B cell (primary cell): ENCODE measurements around the gene ZFYVE19. TPM values are rescaled to one million over a fixed set of nuclear protein-coding genes. Genes with fewer than 3 reads are reported as not detected.

Source experiments
- ATAC-seq: fragments of 200-7000 bp; cut with Tn5 transposase; one replicate; pipeline ENCODE4 v1.10.0; 2021; ENCODE audit warnings: low read depth, mild to moderate bottlenecking, moderate number of reproducible peaks, moderate library complexity
- CTCF ChIA-PET: fragments of 350-600 bp; sonication (Branson Sonifier 250); formaldehyde crosslinking; loops from one replicate; lab custom pipeline; 2021; ENCODE audit warnings: antibody characterized with exemption, inconsistent platforms; lab: Charles Lee
- POLR2A ChIA-PET: fragments of 350-600 bp; sonication (Branson Sonifier 250); formaldehyde crosslinking; loops from one replicate; lab custom pipeline; 2021; ENCODE audit warnings: antibody characterized with exemption; lab: Charles Lee
- DNase-seq: peaks from one replicate; pipeline ENCODE4 v3.0.0; 2013
- H2AFZ ChIP-seq: 2 replicates; pipeline ENCODE4 v1.6.1; 2012; ENCODE audit warnings: mild to moderate bottlenecking, low read depth, low read length; ENCODE audit not compliant: insufficient read depth, poor library complexity, severe bottlenecking
- H3K27ac ChIP-seq, 2 donors: 1 replicate in 1 of 2; 2 replicates in 1 of 2; pipeline ENCODE4 v1.5.1; 2012 to 2013; ENCODE audit warnings: low read length in 2 of 2, mild to moderate bottlenecking in 2 of 2, moderate library complexity in 1 of 2
- H3K27me3 ChIP-seq, 4 experiments: fragments of 200-600 bp in 1 of 4; sonication (generic) in 1 of 4; replicated peaks in 1 of 4; 1 replicate in 2 of 4; 2 replicates in 2 of 4; pipeline versions ENCODE4 v1.6.1 to v1.7.0; 2013 to 2016; ENCODE audit warnings: low read length in 3 of 4, mild to moderate bottlenecking in 2 of 4, mixed read lengths in 1 of 4, moderate library complexity in 1 of 4; ENCODE audit not compliant: insufficient read depth in 4 of 4, control insufficient read depth in 3 of 4; ENCODE audit errors: control extremely low read depth in 1 of 4
- H3K36me3 ChIP-seq, 2 experiments: replicated peaks in 1 of 2; 1 replicate in 1 of 2; 2 replicates in 1 of 2; pipeline versions ENCODE4 v1.6.1 to v1.7.1; 2013; ENCODE audit warnings: low read length in 1 of 2; ENCODE audit not compliant: insufficient read depth in 2 of 2, control insufficient read depth in 1 of 2; ENCODE audit errors: control extremely low read depth in 1 of 2, extremely low read depth in 1 of 2
- H3K4me1 ChIP-seq, 2 donors: fragments of 200-600 bp in 1 of 2; sonication (generic) in 1 of 2; 1 replicate in 1 of 2; 2 replicates in 1 of 2; pipeline versions ENCODE4 v1.5.1 to v1.6.1; 2013 to 2017; ENCODE audit warnings: low read length in 2 of 2; ENCODE audit not compliant: control insufficient read depth in 2 of 2, insufficient read depth in 2 of 2
- H3K4me2 ChIP-seq: replicated peaks from 2 replicates; pipeline ENCODE3; 2012; ENCODE audit warnings: mild to moderate bottlenecking, low read depth, low read length; ENCODE audit not compliant: poor library complexity, severe bottlenecking
- H3K4me3 ChIP-seq, 5 experiments: fragments of 200-600 bp in 1 of 5; sonication (generic) in 1 of 5; 1 replicate in 3 of 5; 2 replicates in 2 of 5; pipeline versions ENCODE4 v1.5.1 to v1.7.0; 2011 to 2016; ENCODE audit warnings: low read length in 4 of 5, mild to moderate bottlenecking in 4 of 5, low read depth in 2 of 5, control low read depth in 1 of 5, moderate library complexity in 1 of 5; ENCODE audit not compliant: insufficient read depth in 1 of 5; ENCODE audit errors: control extremely low read depth in 1 of 5, extremely low read depth in 1 of 5
- H3K79me2 ChIP-seq: fragments of 200-600 bp; sonication (generic); one replicate; pipeline ENCODE4 v1.6.0; 2016; ENCODE audit warnings: low read length; ENCODE audit not compliant: control insufficient read depth, insufficient read depth
- H3K9ac ChIP-seq: fragments of 200-600 bp; sonication (generic); 2 replicates; pipeline ENCODE4 v1.6.1; 2017; ENCODE audit warnings: mild to moderate bottlenecking, low read length, moderate library complexity
- H3K9me3 ChIP-seq, 3 donors: one replicate each; pipeline versions ENCODE4 v1.6.1 to v1.7.1; 2013; ENCODE audit warnings: low read length in 2 of 3; ENCODE audit not compliant: control insufficient read depth in 2 of 3, insufficient read depth in 1 of 3; ENCODE audit errors: control extremely low read depth in 1 of 3
- H4K20me1 ChIP-seq: 2 replicates; pipeline ENCODE4 v1.6.0; 2012; ENCODE audit warnings: mild to moderate bottlenecking, low read length; ENCODE audit not compliant: insufficient read depth, control insufficient read depth, poor library complexity, severe bottlenecking
- H3K27ac Mint-ChIP-seq: one replicate; pipeline ENCODE4 v1.8.0; 2021; ENCODE audit warnings: mixed read lengths
- H3K27me3 Mint-ChIP-seq: one replicate; pipeline ENCODE4 v1.8.0; 2021; ENCODE audit warnings: mixed read lengths
- H3K4me1 Mint-ChIP-seq: one replicate; pipeline ENCODE4 v1.8.0; 2021; ENCODE audit warnings: mixed read lengths
- H3K4me3 Mint-ChIP-seq: one replicate; pipeline ENCODE4 v1.8.0; 2021; ENCODE audit warnings: mixed read lengths
- H3K9me3 Mint-ChIP-seq: one replicate; pipeline ENCODE4 v1.8.0; 2022; ENCODE audit warnings: mixed read lengths; ENCODE audit not compliant: insufficient read depth
- CTCF ChIP-seq: fragments of 200-600 bp; IDR thresholded peaks from one replicate; pipeline ENCODE4 v1.8.0; 2022; ENCODE audit warnings: antibody characterized with exemption, mild to moderate bottlenecking
- EZH2 ChIP-seq: IDR thresholded peaks from 2 replicates; pipeline ENCODE4 v1.6.1; 2012; ENCODE audit warnings: borderline replicate concordance, low read depth, mild to moderate bottlenecking, moderate library complexity, low read length; ENCODE audit not compliant: insufficient read depth, poor library complexity, severe bottlenecking
- WGBS: methylation state at CpG from one replicate; pipeline ENCODE4 v1.1.5; 2013; ENCODE audit warnings: missing lambda C conversion rate; ENCODE audit not compliant: insufficient coverage; 5-methylcytosine and 5-hydroxymethylcytosine counted together
- intact Hi-C: fragments of 100-400 bp; cut with micrococcal nuclease; formaldehyde crosslinking; loops from one replicate; pipeline ENCODE4 v1.10.0; 2022
- polyA plus RNA-seq: library from polyadenylated mRNA; depleted of rRNA; stranded (reverse); fragments of >200 nt; gene quantifications from 2 replicates; pipeline ENCODE4 v1.2.3, GENCODE V29; 2012
- total RNA-seq, 2 donors: library from RNA; stranded (reverse); fragments of 120-200 nt in 1 of 2; gene quantifications; 1 replicate in 1 of 2; 2 replicates in 1 of 2; pipeline versions ENCODE4 v1.2.3 to v1.2.4, GENCODE V29; 2013 to 2022

The ZFYVE19 gene
- total and polyA plus RNA-seq, 2 donors (not counting 1 experiment from before 2014, with no cell fraction given) = 29.4 to 60.5 TPM

GRCh38 chr15:40776537-40777141, 30.2 kb upstream of the ZFYVE19 start:
- Histone ChIP-seq H3K36me3 (peaks cover 0 to 59% of the 10 kb centered on the region in 2 experiments), H4K20me1 (no peaks in the 10 kb centered on the region), H3K79me2 (peaks cover 12% of the 10 kb centered on the region), H3K4me2 (no peak overlapping the region), H2AFZ (no peak overlapping the region), H3K9ac (no peak overlapping the region), H3K27me3 (no peaks in the 10 kb centered on the region), H3K27ac (no peak overlapping the region), H3K4me3 (no peak overlapping the region), H3K4me1 (peaks cover 6 to 11% of the 10 kb centered on the region in 2 donors), H3K9me3 (no peaks in the 10 kb centered on the region)
- Mint-ChIP-seq H3K27ac (no peak overlapping the region), H3K27me3 (no peaks in the 10 kb centered on the region), H3K4me1 (peaks cover 8% of the 10 kb centered on the region), H3K4me3 (no peak overlapping the region), H3K9me3 (no peaks in the 10 kb centered on the region)
- WGBS = 95% methylated on average over 11 of the region's 11 CpGs
- CTCF ChIA-PET = interaction anchor here (1.3 to 8.1 kb wide), 4 partner anchors 10 to 240 kb away, joined by 3 to 177 read pairs (median 5); no protein-coding TSS in a partner anchor
- intact Hi-C loops = no loop called here
- no peak for DNase-seq
- POLR2A ChIA-PET = interaction anchor here (0.7 to 1.1 kb wide), 3 partner anchors 12 to 685 kb away, joined by 4 to 9 read pairs (median 4); partner anchors contain the start of gene GCHFR
- TF ChIP-seq CTCF (no peak), EZH2 (no peak)
- no peak for ATAC-seq

GRCh38 chr15:40782609-40783227, 24.2 kb upstream of the ZFYVE19 start:
- Mint-ChIP-seq H3K27ac (peak overlapping the region; percentile 43), H3K9me3 (no peaks in the 10 kb centered on the region), H3K4me3 (no peak overlapping the region), H3K4me1 (peaks cover 16% of the 10 kb centered on the region), H3K27me3 (no peaks in the 10 kb centered on the region)
- no peaks in the 10 kb centered on the region for H3K27me3 ChIP-seq
- H3K4me2 ChIP-seq = no peak overlapping the region
- POLR2A ChIA-PET = interaction anchor here (0.6 to 1.2 kb wide), 5 partner anchors 18 to 229 kb away, joined by 3 to 4 read pairs (median 3); partner anchors contain the start of genes GCHFR and RAD51
- ATAC-seq = peak; percentile 98
- H3K9ac ChIP-seq = no peak overlapping the region
- peaks cover 28% of the 10 kb centered on the region for H4K20me1 ChIP-seq
- intact Hi-C loops = loop anchor here (1.0 to 2.0 kb wide), 6 partner anchors 13 to 263 kb away; partner anchors contain the start of genes C15orf62 and RMDN3
- H3K36me3 ChIP-seq = peaks cover 0 to 23% of the 10 kb centered on the region in 2 experiments
- DNase-seq = peak; percentile 84
- H3K27ac ChIP-seq = no peak overlapping the region
- 67% methylated on average over 4 of the region's 8 CpGs for WGBS
- CTCF ChIA-PET = interaction anchor here (0.5 to 8.1 kb wide), 51 partner anchors 8 to 402 kb away, joined by 3 to 177 read pairs (median 5); partner anchors contain the start of genes C15orf62, CCDC32, GCHFR and RAD51
- no peak for TF ChIP-seq EZH2
- peak; percentile 90 for TF ChIP-seq CTCF
- H3K9me3 ChIP-seq = no peaks in the 10 kb centered on the region
- peaks cover 7 to 8% of the 10 kb centered on the region in 2 donors for H3K4me1 ChIP-seq
- no peak overlapping the region for H2AFZ ChIP-seq
- no peak overlapping the region for H3K4me3 ChIP-seq
- peaks cover 43% of the 10 kb centered on the region for H3K79me2 ChIP-seq
